ENCODE data around the gene OR2W3.

The OR2W3 gene

GRCh38 chr1:247923941-247924340 lies 28.6 kb downstream of the OR2W3 start:
- DNase-seq = no peak

- DNase-seq = no peak
These were observed 29.5 kb downstream of the OR2W3 start, which contains the start of gene OR2AJ1 for GRCh38 chr1:247924868-247925267. OR2AJ1 (plus strand) TSS chr1:247924889; CDS start chr1:247933769, 8,880 bp downstream.

GRCh38 chr1:247933989-247934388 lies 38.6 kb downstream of the OR2W3 start:
- no peak for DNase-seq

- no peak for DNase-seq
These were observed 40.4 kb downstream of the OR2W3 start for GRCh38 chr1:247935781-247936180.

GRCh38 chr1:247936415-247936814 lies 41.0 kb downstream of the OR2W3 start:
- DNase-seq = no peak

- peak; percentile 97 to 98 for DNase-seq
These were observed 41.8 kb downstream of the OR2W3 start for GRCh38 chr1:247936965-247937734.

GRCh38 chr1:247942624-247943023 lies 47.2 kb downstream of the OR2W3 start:
- DNase-seq = no peak
